GM23248 (cell line): Measurements from ENCODE around the gene IFIH1. TPM values are rescaled to one million over a fixed set of nuclear protein-coding genes. Genes with fewer than 3 reads are reported as not detected.

Source experiments
- DNase-seq: peaks from one replicate; pipeline ENCODE4 v3.0.0-alpha.2; 2015
- H2AFZ ChIP-seq: fragments of 200-600 bp; sonication (generic); 2 replicates; pipeline ENCODE4 v1.6.1; 2016; ENCODE audit warnings: antibody characterized with exemption
- H3F3A ChIP-seq: fragments of 200-600 bp; sonication (generic); 2 replicates; pipeline ENCODE4 v1.6.1; 2016; ENCODE audit warnings: mild to moderate bottlenecking, antibody characterized with exemption, mixed run types; ENCODE audit not compliant: insufficient read depth
- H3K27ac ChIP-seq: fragments of 200-600 bp; sonication (generic); 2 replicates; pipeline ENCODE4 v1.5.1; 2016; ENCODE audit warnings: mild to moderate bottlenecking
- H3K27me3 ChIP-seq: fragments of 200-600 bp; sonication (generic); replicated peaks from 2 replicates; pipeline ENCODE4 v1.6.1; 2016; ENCODE audit warnings: mild to moderate bottlenecking; ENCODE audit not compliant: insufficient read depth
- H3K36me3 ChIP-seq: fragments of 200-600 bp; sonication (generic); 2 replicates; pipeline ENCODE4 v1.6.1; 2016; ENCODE audit warnings: low read depth, mild to moderate bottlenecking
- H3K4me1 ChIP-seq: fragments of 200-600 bp; sonication (generic); 2 replicates; pipeline ENCODE4 v1.6.1; 2016; ENCODE audit warnings: mild to moderate bottlenecking; ENCODE audit not compliant: insufficient read depth
- H3K4me2 ChIP-seq: fragments of 200-600 bp; sonication (generic); one replicate; pipeline ENCODE4 v1.6.1; 2016; ENCODE audit warnings: mild to moderate bottlenecking; ENCODE audit not compliant: unreplicated experiment
- H3K4me3 ChIP-seq: fragments of 200-600 bp; sonication (generic); 2 replicates; pipeline ENCODE4 v1.5.1; 2016; ENCODE audit warnings: mild to moderate bottlenecking
- H3K79me2 ChIP-seq: fragments of 200-600 bp; sonication (generic); 2 replicates; pipeline ENCODE4 v1.6.1; 2016; ENCODE audit warnings: mild to moderate bottlenecking; ENCODE audit not compliant: insufficient read depth
- H3K9ac ChIP-seq: fragments of 200-600 bp; sonication (generic); 2 replicates; pipeline ENCODE4 v1.6.1; 2016; ENCODE audit warnings: mild to moderate bottlenecking
- H3K9me2 ChIP-seq: fragments of 200-600 bp; sonication (generic); 2 replicates; pipeline ENCODE4 v1.6.1; 2016; ENCODE audit warnings: mixed run types, mild to moderate bottlenecking, moderate library complexity; ENCODE audit not compliant: insufficient read depth
- H3K9me3 ChIP-seq: fragments of 200-600 bp; sonication (generic); one replicate; pipeline ENCODE4 v1.6.1; 2017; ENCODE audit warnings: low read depth
- H4K20me1 ChIP-seq: fragments of 200-600 bp; sonication (generic); 2 replicates; pipeline ENCODE4 v1.6.0; 2016; ENCODE audit not compliant: insufficient read depth
- EZH2 ChIP-seq: fragments of 200-600 bp; sonication (generic); IDR thresholded peaks from 2 replicates; pipeline ENCODE4 v1.6.1; 2018; ENCODE audit warnings: antibody characterized with exemption, mild to moderate bottlenecking; ENCODE audit not compliant: insufficient read depth, poor library complexity, severe bottlenecking
- EZH2phosphoT487 ChIP-seq: fragments of 200-600 bp; sonication (generic); IDR thresholded peaks from 2 replicates; pipeline ENCODE4 v1.6.1; 2018; ENCODE audit warnings: antibody characterized with exemption, moderate library complexity, mild to moderate bottlenecking, low read depth; ENCODE audit not compliant: insufficient read depth
- WGBS, 2 experiments: methylation state at CpG; one replicate each; pipeline ENCODE4 v1.1.6; 2015 to 2017; ENCODE audit warnings: low lambda C conversion rate in 2 of 2, low coverage in 1 of 2; ENCODE audit errors: missing lambda C conversion rate in 2 of 2; 5-methylcytosine and 5-hydroxymethylcytosine counted together
- in situ Hi-C: fragments of 300-500 bp; cut with MboI; formaldehyde crosslinking; loops from 2 replicates; pipeline ENCODE4 v1.15.0; 2020
- polyA plus RNA-seq: library from polyadenylated mRNA; unstranded; fragments of >200 nt; fragmentation: Nextera tagmentation; extraction: Ambion mirVana; gene quantifications from 2 replicates; pipeline ENCODE4 v1.2.1, GENCODE V29; 2016
- total RNA-seq: library from RNA; depleted of rRNA; stranded (reverse); fragments of >200 nt; shearing (Covaris generic); gene quantifications from 2 replicates; pipeline ENCODE4 v1.2.3, GENCODE V29; 2014

Gene IFIH1
- total and polyA plus RNA-seq, 2 experiments from 2014 or later = 1.3 to 1.6 TPM

GRCh38 chr2:162230761-162231160, 87.7 kb downstream of the IFIH1 start:
- H3K79me2 ChIP-seq = peaks cover 95% of the 10 kb centered on the region
- peaks cover 38% of the 10 kb centered on the region for H3K36me3 ChIP-seq
- in situ Hi-C loops = no loop called here
- H3K4me1 ChIP-seq = peaks cover 48% of the 10 kb centered on the region
- H3K4me2 ChIP-seq = no peak overlapping the region
- peaks cover 21% of the 10 kb centered on the region for H3F3A ChIP-seq
- no peaks in the 10 kb centered on the region for H3K9me2 ChIP-seq
- no peaks in the 10 kb centered on the region for H3K9me3 ChIP-seq
- no peaks in the 10 kb centered on the region for H4K20me1 ChIP-seq
- H3K4me3 ChIP-seq = no peak overlapping the region
- no peak overlapping the region for H3K9ac ChIP-seq
- H3K27ac ChIP-seq = no peak overlapping the region
- H2AFZ ChIP-seq = no peak overlapping the region
- WGBS, 2 experiments = 90 to 91% methylated on average over 1 of the region's 1 CpG
- TF ChIP-seq EZH2phosphoT487 (no peak), EZH2 (no peak)
- no peak for DNase-seq
- H3K27me3 ChIP-seq = no peaks in the 10 kb centered on the region

GRCh38 chr2:162226836-162227235, 91.6 kb downstream of the IFIH1 start:
- Histone ChIP-seq H3K36me3 (peaks cover 55% of the 10 kb centered on the region), H3K27me3 (no peaks in the 10 kb centered on the region), H4K20me1 (no peaks in the 10 kb centered on the region), H3K4me3 (no peak overlapping the region), H3K9me2 (no peaks in the 10 kb centered on the region), H2AFZ (no peak overlapping the region), H3F3A (peaks cover 7% of the 10 kb centered on the region), H3K79me2 (peaks cover 89% of the 10 kb centered on the region), H3K27ac (no peak overlapping the region), H3K9ac (no peak overlapping the region), H3K4me2 (no peak overlapping the region), H3K4me1 (peaks cover 31% of the 10 kb centered on the region), H3K9me3 (no peaks in the 10 kb centered on the region)
- TF ChIP-seq EZH2phosphoT487 = no peak
- no peak for TF ChIP-seq EZH2
- in situ Hi-C loops = no loop called here
- peak; percentile 41 for DNase-seq

DNA sequence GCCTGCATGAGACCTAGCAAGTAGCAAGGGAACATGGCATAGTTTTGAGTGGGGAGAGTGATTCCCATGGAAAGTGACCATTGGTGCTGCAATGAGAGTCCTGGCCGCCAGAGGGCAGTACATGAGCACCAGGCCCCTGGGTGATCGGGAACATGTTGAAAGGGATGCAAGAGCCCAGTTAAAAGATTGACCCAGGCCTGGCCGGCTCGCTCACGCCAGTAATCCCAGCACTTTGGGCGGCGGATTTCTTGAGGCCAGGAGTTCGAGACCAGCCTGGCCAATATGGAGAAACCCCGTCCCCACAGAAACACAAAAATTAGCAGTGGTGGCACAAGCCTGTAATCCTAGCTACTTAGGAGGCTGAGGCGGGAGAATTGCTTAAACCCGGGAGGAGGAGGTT, 97.4 kb downstream of the IFIH1 start:
- in situ Hi-C loops = loop anchor here (5.0 kb wide), 1 partner anchor 76 kb away; no protein-coding TSS in a partner anchor
- Histone ChIP-seq H3K4me2 (no peak overlapping the region), H3K9ac (no peak overlapping the region), H3K36me3 (peaks cover 79% of the 10 kb centered on the region), H4K20me1 (no peaks in the 10 kb centered on the region), H3K9me2 (no peaks in the 10 kb centered on the region), H3K27me3 (no peaks in the 10 kb centered on the region), H3K4me1 (peaks cover 16% of the 10 kb centered on the region), H2AFZ (no peak overlapping the region), H3F3A (peaks cover 24% of the 10 kb centered on the region), H3K4me3 (no peak overlapping the region), H3K9me3 (no peaks in the 10 kb centered on the region), H3K79me2 (peaks cover 46% of the 10 kb centered on the region), H3K27ac (no peak overlapping the region)
- WGBS, 2 experiments = 68 to 69% methylated on average over 11 of the region's 11 CpGs
- peak; percentile 76 for DNase-seq
- no peak for TF ChIP-seq EZH2phosphoT487

DNA sequence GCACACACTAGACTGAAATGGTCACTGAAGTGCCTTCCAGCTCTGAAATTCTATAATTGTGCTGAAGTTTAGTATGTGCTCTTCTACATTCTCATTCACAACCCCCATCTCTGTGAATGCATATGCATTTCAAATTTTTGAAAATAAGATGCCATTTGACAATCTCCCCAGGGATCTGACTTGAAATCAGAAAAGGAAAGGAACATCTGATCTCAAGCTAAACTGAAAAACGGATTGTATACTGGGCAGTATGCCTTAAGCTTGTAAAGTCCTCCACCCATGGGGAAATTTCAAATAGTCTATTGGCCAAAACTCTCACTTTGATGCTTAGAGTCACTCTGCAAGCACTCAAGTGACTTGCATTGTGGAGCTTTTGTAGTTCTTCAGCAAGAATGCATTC, 98.1 kb downstream of the IFIH1 start:
- Histone ChIP-seq H3K9ac (no peak overlapping the region), H3K9me2 (no peaks in the 10 kb centered on the region), H3K4me1 (peaks cover 16% of the 10 kb centered on the region), H3F3A (peaks cover 28% of the 10 kb centered on the region), H2AFZ (no peak overlapping the region), H3K79me2 (peaks cover 39% of the 10 kb centered on the region), H3K36me3 (peaks cover 79% of the 10 kb centered on the region), H3K27me3 (no peaks in the 10 kb centered on the region), H3K4me3 (no peak overlapping the region), H3K9me3 (no peaks in the 10 kb centered on the region), H4K20me1 (no peaks in the 10 kb centered on the region), H3K27ac (no peak overlapping the region), H3K4me2 (no peak overlapping the region)
- TF ChIP-seq EZH2 (no peak), EZH2phosphoT487 (no peak)
- in situ Hi-C loops = loop anchor here (5.0 kb wide), 1 partner anchor 77 kb away; no protein-coding TSS in a partner anchor
- DNase-seq = no peak
- WGBS, 2 experiments = 52 to 63% methylated on average over 1 of the region's 1 CpG

GRCh38 chr2:162219426-162219825, 99.1 kb downstream of the IFIH1 start:
- H3K27me3 ChIP-seq = no peaks in the 10 kb centered on the region
- H2AFZ ChIP-seq = no peak overlapping the region
- no peak for DNase-seq
- H3F3A ChIP-seq = peaks cover 27% of the 10 kb centered on the region
- peaks cover 30% of the 10 kb centered on the region for H3K79me2 ChIP-seq
- no peak overlapping the region for H3K27ac ChIP-seq
- 37 to 40% methylated on average over 4 of the region's 4 CpGs for WGBS, 2 experiments
- TF ChIP-seq EZH2phosphoT487 (no peak), EZH2 (no peak)
- H3K36me3 ChIP-seq = peaks cover 79% of the 10 kb centered on the region
- no peaks in the 10 kb centered on the region for H3K9me3 ChIP-seq
- peaks cover 16% of the 10 kb centered on the region for H3K4me1 ChIP-seq
- no peaks in the 10 kb centered on the region for H4K20me1 ChIP-seq
- H3K9ac ChIP-seq = no peak overlapping the region; the same call in 1 of the 2 replicates
- in situ Hi-C loops = no loop called here
- H3K9me2 ChIP-seq = no peaks in the 10 kb centered on the region
- no peak overlapping the region for H3K4me3 ChIP-seq
- H3K4me2 ChIP-seq = no peak overlapping the region
